Psoas muscle (tissue), 8 donors: Measurements from ENCODE around the gene ARAP1. TPM values are rescaled to one million over a fixed set of nuclear protein-coding genes. Genes with fewer than 3 reads are reported as not detected.

Experiments
- ATAC-seq, 4 donors: fragments of 200-7000 bp; cut with Tn5 transposase; one replicate each; pipeline ENCODE4 v1.9.1; 2020; ENCODE audit warnings: moderate library complexity in 3 of 4, mild to moderate bottlenecking in 2 of 4
- DNase-seq, 2 donors: peaks; one replicate each; pipeline ENCODE4 v3.0.0-alpha.2; 2020
- H3K27ac ChIP-seq: fragments of 200-600 bp; one replicate; pipeline ENCODE4 v1.8.0; 2022
- H3K27me3 ChIP-seq, 3 donors: fragments of 200-600 bp in 1 of 3; one replicate each; pipeline versions ENCODE4 v1.6.1 to v1.8.0; 2013 to 2022; ENCODE audit warnings: low read length in 2 of 3, mild to moderate bottlenecking in 2 of 3, moderate library complexity in 1 of 3; ENCODE audit not compliant: insufficient read depth in 3 of 3
- H3K36me3 ChIP-seq, 2 donors: fragments of 200-600 bp in 1 of 2; one replicate each; pipeline versions ENCODE4 v1.6.1 to v1.8.0; 2013 to 2022; ENCODE audit warnings: low read depth in 1 of 2, mild to moderate bottlenecking in 1 of 2, moderate library complexity in 1 of 2; ENCODE audit not compliant: insufficient read depth in 1 of 2
- H3K4me1 ChIP-seq: fragments of 200-600 bp; one replicate; pipeline ENCODE4 v1.8.0; 2022
- H3K4me3 ChIP-seq: fragments of 200-600 bp; one replicate; pipeline ENCODE4 v1.8.0; 2022; ENCODE audit warnings: mild to moderate bottlenecking
- H3K9me3 ChIP-seq: fragments of 200-600 bp; one replicate; pipeline ENCODE4 v1.8.0; 2022
- CTCF ChIP-seq: fragments of 200-600 bp; IDR thresholded peaks from one replicate; pipeline ENCODE4 v1.8.0; 2022; ENCODE audit warnings: antibody characterized with exemption
- WGBS, 3 donors: extraction: QIAGEN DNeasy Blood & Tissue Kit; methylation state at CpG; one replicate each; pipeline versions ENCODE4 v1.1.6 to v1.1.7; 2013; 5-methylcytosine and 5-hydroxymethylcytosine counted together
- intact Hi-C, 2 donors: fragments of 100-400 bp; cut with DNase I; formaldehyde crosslinking; loops; one replicate each; pipeline versions ENCODE4 v1.11.0 to v1.14.2; 2022
- polyA plus RNA-seq, 3 donors: library from polyadenylated mRNA; stranded (reverse); fragments of 200-250 nt; gene quantifications; one replicate each; pipeline ENCODE4 v1.2.3, GENCODE V29; 2013
- total RNA-seq, 4 donors: library from RNA; stranded (reverse); fragmentation: NEBNext Ultra II Directional in 2 of 4; extraction: Animal tissue kit (Norgen Biotek cat#: 25700) in 2 of 4; gene quantifications; one replicate each; pipeline versions ENCODE4 v1.2.1 to v1.2.4, GENCODE V29; 2021 to 2023
- donor health status: healthy with polysubstance abuse.
- donor health status: DM: no; HTN: no; CAD: no; lungs with moderate emphysema.
- donor health status: Bipolar disorder and iron deficiency.
- donor health status: healthy.
- donor health status: DM: yes; HTN: yes; CAD: no.
- donor health status: DM: no; HTN: no; CAD: no.
- donor health status: DM: no; HTN: no; CAD: no.
- donor health status: DM: yes; HTN: yes; CAD: no.

Gene ARAP1
- total and polyA plus RNA-seq, 7 donors = 16.0 to 27.5 (median 18.6) TPM

GRCh38 chr11:72688486-72688885 lies 63.7 kb downstream of the ARAP1 start:
- DNase-seq (no peak), ATAC-seq (no peak)
- no peak for TF ChIP-seq CTCF
- H3K4me3 ChIP-seq = no peak overlapping the region
- WGBS, 3 donors = 95 to 97% (median 95%) methylated on average over 7 of the region's 7 CpGs
- H3K4me1 ChIP-seq = peaks cover 9% of the 10 kb centered on the region
- H3K27ac ChIP-seq = no peak overlapping the region
- H3K9me3 ChIP-seq = no peaks in the 10 kb centered on the region
- no peaks in the 10 kb centered on the region for H3K27me3 ChIP-seq
- intact Hi-C loops = loop anchor here in 1 of 2 donors (10.0 kb wide), 1 partner anchor 214 kb away; no protein-coding TSS in a partner anchor
- H3K36me3 ChIP-seq = peaks cover 8 to 70% of the 10 kb centered on the region in 2 donors

- WGBS, 3 donors = 90 to 93% (median 91%) methylated on average over 7 of the region's 7 CpGs
- no peak overlapping the region for H3K4me3 ChIP-seq
- intact Hi-C loops = loop anchor here in 1 of 2 donors (10.0 kb wide), 1 partner anchor 213 kb away; no protein-coding TSS in a partner anchor
- H3K36me3 ChIP-seq = peaks cover 3 to 58% of the 10 kb centered on the region in 2 donors
- DNase-seq (no peak), ATAC-seq (no peak)
- H3K27ac ChIP-seq = no peak overlapping the region
- no peak for TF ChIP-seq CTCF
- no peaks in the 10 kb centered on the region for H3K9me3 ChIP-seq
- peaks cover 9% of the 10 kb centered on the region for H3K4me1 ChIP-seq
- H3K27me3 ChIP-seq = no peaks in the 10 kb centered on the region
Observed at GRCh38 chr11:72687326-72687725, 64.9 kb downstream of the ARAP1 start.

GRCh38 chr11:72686639-72687220 lies 65.5 kb downstream of the ARAP1 start:
- H3K27ac ChIP-seq = no peak overlapping the region
- no peaks in the 10 kb centered on the region for H3K9me3 ChIP-seq
- no peak for ATAC-seq
- DNase-seq = no peak
- peaks cover 9% of the 10 kb centered on the region for H3K4me1 ChIP-seq
- H3K27me3 ChIP-seq = no peaks in the 10 kb centered on the region
- H3K4me3 ChIP-seq = no peak overlapping the region
- peaks cover 0 to 52% of the 10 kb centered on the region in 2 donors for H3K36me3 ChIP-seq
- WGBS, 3 donors = 60 to 77% (median 63%) methylated on average over 8 of the region's 8 CpGs
- no peak for TF ChIP-seq CTCF
- intact Hi-C loops = loop anchor here in 1 of 2 donors (10.0 kb wide), 1 partner anchor 212 kb away; no protein-coding TSS in a partner anchor

GRCh38 chr11:72685560-72686480 lies 66.4 kb downstream of the ARAP1 start:
- peak; percentile 65 to 77 for DNase-seq
- Histone ChIP-seq H3K9me3 (no peaks in the 10 kb centered on the region), H3K27me3 (no peaks in the 10 kb centered on the region), H3K36me3 (peaks cover 0 to 43% of the 10 kb centered on the region in 2 donors), H3K4me1 (peaks cover 9% of the 10 kb centered on the region), H3K27ac (no peak overlapping the region), H3K4me3 (no peak overlapping the region)
- ATAC-seq = peak in 3 of 4 donors; percentile 16 to 23 (median 20)
- no peak for TF ChIP-seq CTCF
- 69 to 75% (median 72%) methylated on average over 20 to 24 of the region's 24 CpGs for WGBS, 3 donors
- intact Hi-C loops = loop anchor here in 1 of 2 donors (10.0 kb wide), 1 partner anchor 211 kb away; no protein-coding TSS in a partner anchor
